SK-N-SH (cell line): Measurements from ENCODE around the gene CX3CR1. TPM values are rescaled to one million over a fixed set of nuclear protein-coding genes. Genes with fewer than 3 reads are reported as not detected.

Source experiments
- CTCF ChIA-PET: fragments of 300-600, 350-600 bp; formaldehyde crosslinking; extraction: SDS; loops from one replicate; lab custom pipeline; 2021; lab: Yijun Ruan, JAX
- POLR2A ChIA-PET: fragments of 350-600 bp; sonication (Branson Sonifier 250); formaldehyde crosslinking; extraction: SDS; loops from one replicate; lab custom pipeline; 2020; ENCODE audit warnings: antibody characterized with exemption, inconsistent platforms; lab: Yijun Ruan, JAX
- DNase-seq: peaks from one replicate; pipeline ENCODE4 v3.0.0; 2012
- H2AFZ ChIP-seq: fragments of 200-600 bp; sonication (generic); 2 replicates; pipeline ENCODE4 v1.8.1; 2016; ENCODE audit warnings: antibody characterized with exemption, mild to moderate bottlenecking, low read depth
- H3F3A ChIP-seq: fragments of 200-600 bp; sonication (generic); replicated peaks from 2 replicates; pipeline ENCODE3; 2016; ENCODE audit warnings: antibody characterized with exemption, mild to moderate bottlenecking; ENCODE audit not compliant: insufficient read depth
- H3K27ac ChIP-seq, 2 experiments: fragments of 200-500 bp in 1 of 2; fragments of 200-600 bp in 1 of 2; sonication (Bioruptor generic) in 1 of 2; sonication (generic), shearing (Covaris generic) in 1 of 2; 2 replicates each; pipeline versions ENCODE4 v1.5.1 to v1.6.1; 2014 to 2016; ENCODE audit warnings: low read depth in 2 of 2, inconsistent platforms in 1 of 2, low read length in 1 of 2, mild to moderate bottlenecking in 1 of 2, mixed read lengths in 1 of 2
- H3K27me3 ChIP-seq: fragments of 200-600 bp; sonication (generic), shearing (Covaris generic); 2 replicates; pipeline ENCODE4 v1.6.1; 2016; ENCODE audit warnings: mixed run types; ENCODE audit not compliant: insufficient read depth
- H3K36me3 ChIP-seq, 2 experiments: fragments of 200-500 bp in 1 of 2; fragments of 200-600 bp in 1 of 2; sonication (Bioruptor generic) in 1 of 2; sonication (generic) in 1 of 2; replicated peaks in 1 of 2; 2 replicates each; pipeline versions ENCODE3 to v1.5.1; 2014 to 2016; ENCODE audit warnings: low read length in 1 of 2, mild to moderate bottlenecking in 1 of 2; ENCODE audit not compliant: insufficient read depth in 2 of 2, control insufficient read depth in 1 of 2
- H3K4me1 ChIP-seq, 2 experiments: fragments of 200-500 bp in 1 of 2; fragments of 200-600 bp in 1 of 2; sonication (Bioruptor generic) in 1 of 2; sonication (generic), shearing (Covaris generic) in 1 of 2; 2 replicates each; pipeline versions ENCODE4 v1.5.1 to v1.6.1; 2014 to 2016; ENCODE audit warnings: low read depth in 1 of 2, low read length in 1 of 2, mixed run types in 1 of 2; ENCODE audit not compliant: insufficient read depth in 2 of 2, control insufficient read depth in 1 of 2
- H3K4me2 ChIP-seq: fragments of 200-600 bp; sonication (generic), shearing (Covaris generic); 2 replicates; pipeline ENCODE4 v1.6.1; 2017; ENCODE audit warnings: mixed run types
- H3K4me3 ChIP-seq, 2 experiments: fragments of 200-500 bp in 1 of 2; fragments of 200-600 bp in 1 of 2; sonication (Bioruptor generic) in 1 of 2; sonication (generic), shearing (Covaris generic) in 1 of 2; 2 replicates each; pipeline versions ENCODE4 v1.5.1 to v1.8.1; 2014 to 2016; ENCODE audit warnings: low read depth in 2 of 2, inconsistent platforms in 1 of 2, low read length in 1 of 2, mild to moderate bottlenecking in 1 of 2, mixed read lengths in 1 of 2, moderate library complexity in 1 of 2
- H3K79me2 ChIP-seq: fragments of 200-600 bp; sonication (generic); 2 replicates; pipeline ENCODE4 v1.8.1; 2017; ENCODE audit warnings: mild to moderate bottlenecking; ENCODE audit not compliant: insufficient read depth
- H3K9ac ChIP-seq: fragments of 200-600 bp; sonication (generic); 2 replicates; pipeline ENCODE4 v1.6.1; 2017; ENCODE audit warnings: mixed run types
- H3K9me2 ChIP-seq: fragments of 200-600 bp; sonication (generic); 2 replicates; pipeline ENCODE4 v1.6.1; 2017; ENCODE audit warnings: mixed run types
- H3K9me3 ChIP-seq: fragments of 200-600 bp; sonication (generic); 2 replicates; pipeline ENCODE4 v1.6.1; 2017; ENCODE audit warnings: mixed run types, mild to moderate bottlenecking, moderate library complexity
- H4K20me1 ChIP-seq: fragments of 200-600 bp; sonication (generic); 2 replicates; pipeline ENCODE4 v1.6.1; 2017; ENCODE audit warnings: mild to moderate bottlenecking, mixed run types; ENCODE audit not compliant: insufficient read depth
- ELF1 ChIP-seq: IDR thresholded peaks from 2 replicates; pipeline ENCODE4 v1.4.0; 2012
- FOXJ3 ChIP-seq: sonication (generic); formaldehyde crosslinking; IDR thresholded peaks from 2 replicates; pipeline ENCODE4 v1.5.1; 2020; ENCODE audit warnings: mild to moderate bottlenecking, missing genetic modification reagents
- FOXM1 ChIP-seq: IDR thresholded peaks from 2 replicates; pipeline ENCODE4 v1.4.0; 2012; ENCODE audit warnings: low read depth, mild to moderate bottlenecking
- GABPA ChIP-seq: IDR thresholded peaks from 2 replicates; pipeline ENCODE4 v1.4.0; 2012; ENCODE audit warnings: low read depth, mild to moderate bottlenecking
- MEF2A ChIP-seq: IDR thresholded peaks from 2 replicates; pipeline ENCODE4 v1.4.0; 2012; ENCODE audit warnings: low read depth, borderline replicate concordance
- NRF1 ChIP-seq: IDR thresholded peaks from 2 replicates; pipeline ENCODE4 v1.6.1; 2012; ENCODE audit warnings: low read depth, mild to moderate bottlenecking, low read length
- POLR2AphosphoS5 ChIP-seq: IDR thresholded peaks from 2 replicates; pipeline ENCODE4 v1.6.1; 2012; ENCODE audit warnings: low read depth, low read length
- RAD21 ChIP-seq: IDR thresholded peaks from 2 replicates; pipeline ENCODE4 v1.6.1; 2012; ENCODE audit warnings: mild to moderate bottlenecking, low read length
- RFX5 ChIP-seq: IDR thresholded peaks from 2 replicates; pipeline ENCODE4 v1.6.1; 2012; ENCODE audit warnings: mild to moderate bottlenecking, improper control_type of control experiment, low read length
- RXRA ChIP-seq: IDR thresholded peaks from 2 replicates; pipeline ENCODE4 v1.4.0; 2012; ENCODE audit warnings: low read depth, mild to moderate bottlenecking, borderline replicate concordance
- SIN3A ChIP-seq: IDR thresholded peaks from 2 replicates; pipeline ENCODE4 v1.6.1; 2012; ENCODE audit warnings: low read depth, mild to moderate bottlenecking, low read length, moderate library complexity, borderline replicate concordance
- TCF12 ChIP-seq: IDR thresholded peaks from 2 replicates; pipeline ENCODE4 v1.4.0; 2012
- TEAD4 ChIP-seq: IDR thresholded peaks from 2 replicates; pipeline ENCODE4 v1.4.0; 2012; ENCODE audit warnings: mild to moderate bottlenecking, borderline replicate concordance; ENCODE audit not compliant: insufficient read depth
- WGBS: methylation state at CpG from one replicate; pipeline ENCODE4 v1.1.6; 2017; ENCODE audit warnings: low lambda C conversion rate; 5-methylcytosine and 5-hydroxymethylcytosine counted together
- polyA plus RNA-seq, 3 experiments: library from polyadenylated mRNA; depleted of rRNA; stranded (reverse); fragments of >200 nt; gene quantifications; 2 replicates each; pipeline ENCODE4 v1.2.3, GENCODE V29; 2012
- TF ChIP-seq, protein P1 (sequence below): fragments of 200-600 bp; sonication (generic); IDR thresholded peaks from 2 replicates; pipeline ENCODE4 v1.6.1; 2017; ENCODE audit warnings: antibody characterized with exemption, mild to moderate bottlenecking, moderate library complexity
- TF ChIP-seq, protein P2 (sequence below): IDR thresholded peaks from 2 replicates; pipeline ENCODE4 v1.4.0; 2012; ENCODE audit warnings: low read depth, borderline replicate concordance
- TF ChIP-seq, protein P3 (sequence below): IDR thresholded peaks from 2 replicates; pipeline ENCODE4 v1.4.0; 2012; ENCODE audit warnings: low read depth, borderline replicate concordance

CX3CR1 gene
- polyA plus RNA-seq, 1 of the 3 experiments (the other 2 are of a cell fraction), result not detected

DNA sequence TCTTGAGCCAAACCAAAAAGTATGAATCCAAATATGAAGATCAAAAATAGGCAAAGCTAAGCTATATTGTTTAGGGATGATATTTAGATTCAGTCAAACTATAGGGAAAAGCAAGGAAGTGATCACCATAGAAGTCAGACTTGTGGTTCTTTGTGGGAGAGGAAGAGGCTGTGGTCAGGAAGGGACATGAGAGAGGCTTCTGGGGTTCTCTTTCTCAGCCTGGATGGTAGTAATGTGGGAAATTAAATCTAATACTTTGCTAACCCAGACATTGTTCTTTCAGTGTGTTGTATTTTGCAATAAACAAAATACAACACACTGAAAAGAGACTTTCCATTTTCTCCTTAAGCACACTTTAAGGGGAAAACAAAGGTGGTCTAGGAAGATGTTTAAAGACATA, 3.1 kb downstream of the CX3CR1 start:
- Histone ChIP-seq H3K79me2 (no peaks in the 10 kb centered on the region), H3F3A (no peaks in the 10 kb centered on the region), H3K36me3 (no peaks in the 10 kb centered on the region), H4K20me1 (no peaks in the 10 kb centered on the region), H3K9ac (no peak overlapping the region), H3K4me3 (no peak overlapping the region), H2AFZ (no peak overlapping the region), H3K27me3 (peaks cover 8% of the 10 kb centered on the region; the same call in 1 of the 2 replicates), H3K4me1 (no peaks in the 10 kb centered on the region), H3K9me3 (no peaks in the 10 kb centered on the region), H3K9me2 (no peaks in the 10 kb centered on the region), H3K4me2 (no peak overlapping the region), H3K27ac (no peak overlapping the region)
- DNase-seq, result no peak
- POLR2A ChIA-PET, result interaction anchor here (0.5 kb wide), 1 partner anchor 84 kb away, joined by 3 read pairs; the partner anchor contains the start of gene XIRP1
- CTCF ChIA-PET, result interaction anchor here (1.1 to 6.3 kb wide), 3 partner anchors 8 to 87 kb away, joined by 3 to 94 read pairs (median 14); no protein-coding TSS in a partner anchor
- TF ChIP-seq FOXJ3 (CRISPR knock-in tag), result no peak
- TF ChIP-seq NRF1, result no peak
- no peak for TF ChIP-seq FOXM1
- TF ChIP-seq, protein P1, sequence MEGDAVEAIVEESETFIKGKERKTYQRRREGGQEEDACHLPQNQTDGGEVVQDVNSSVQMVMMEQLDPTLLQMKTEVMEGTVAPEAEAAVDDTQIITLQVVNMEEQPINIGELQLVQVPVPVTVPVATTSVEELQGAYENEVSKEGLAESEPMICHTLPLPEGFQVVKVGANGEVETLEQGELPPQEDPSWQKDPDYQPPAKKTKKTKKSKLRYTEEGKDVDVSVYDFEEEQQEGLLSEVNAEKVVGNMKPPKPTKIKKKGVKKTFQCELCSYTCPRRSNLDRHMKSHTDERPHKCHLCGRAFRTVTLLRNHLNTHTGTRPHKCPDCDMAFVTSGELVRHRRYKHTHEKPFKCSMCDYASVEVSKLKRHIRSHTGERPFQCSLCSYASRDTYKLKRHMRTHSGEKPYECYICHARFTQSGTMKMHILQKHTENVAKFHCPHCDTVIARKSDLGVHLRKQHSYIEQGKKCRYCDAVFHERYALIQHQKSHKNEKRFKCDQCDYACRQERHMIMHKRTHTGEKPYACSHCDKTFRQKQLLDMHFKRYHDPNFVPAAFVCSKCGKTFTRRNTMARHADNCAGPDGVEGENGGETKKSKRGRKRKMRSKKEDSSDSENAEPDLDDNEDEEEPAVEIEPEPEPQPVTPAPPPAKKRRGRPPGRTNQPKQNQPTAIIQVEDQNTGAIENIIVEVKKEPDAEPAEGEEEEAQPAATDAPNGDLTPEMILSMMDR, result no peak
- no peak for TF ChIP-seq POLR2AphosphoS5
- no peak for TF ChIP-seq GABPA
- TF ChIP-seq RXRA, result no peak
- no peak for TF ChIP-seq MEF2A
- no peak for TF ChIP-seq RAD21
- TF ChIP-seq, protein P2, sequence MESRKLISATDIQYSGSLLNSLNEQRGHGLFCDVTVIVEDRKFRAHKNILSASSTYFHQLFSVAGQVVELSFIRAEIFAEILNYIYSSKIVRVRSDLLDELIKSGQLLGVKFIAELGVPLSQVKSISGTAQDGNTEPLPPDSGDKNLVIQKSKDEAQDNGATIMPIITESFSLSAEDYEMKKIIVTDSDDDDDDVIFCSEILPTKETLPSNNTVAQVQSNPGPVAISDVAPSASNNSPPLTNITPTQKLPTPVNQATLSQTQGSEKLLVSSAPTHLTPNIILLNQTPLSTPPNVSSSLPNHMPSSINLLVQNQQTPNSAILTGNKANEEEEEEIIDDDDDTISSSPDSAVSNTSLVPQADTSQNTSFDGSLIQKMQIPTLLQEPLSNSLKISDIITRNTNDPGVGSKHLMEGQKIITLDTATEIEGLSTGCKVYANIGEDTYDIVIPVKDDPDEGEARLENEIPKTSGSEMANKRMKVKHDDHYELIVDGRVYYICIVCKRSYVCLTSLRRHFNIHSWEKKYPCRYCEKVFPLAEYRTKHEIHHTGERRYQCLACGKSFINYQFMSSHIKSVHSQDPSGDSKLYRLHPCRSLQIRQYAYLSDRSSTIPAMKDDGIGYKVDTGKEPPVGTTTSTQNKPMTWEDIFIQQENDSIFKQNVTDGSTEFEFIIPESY, result no peak
- no peak for TF ChIP-seq SIN3A
- no peak for TF ChIP-seq TEAD4
- TF ChIP-seq RFX5, result no peak
- no peak for TF ChIP-seq TCF12

DNA sequence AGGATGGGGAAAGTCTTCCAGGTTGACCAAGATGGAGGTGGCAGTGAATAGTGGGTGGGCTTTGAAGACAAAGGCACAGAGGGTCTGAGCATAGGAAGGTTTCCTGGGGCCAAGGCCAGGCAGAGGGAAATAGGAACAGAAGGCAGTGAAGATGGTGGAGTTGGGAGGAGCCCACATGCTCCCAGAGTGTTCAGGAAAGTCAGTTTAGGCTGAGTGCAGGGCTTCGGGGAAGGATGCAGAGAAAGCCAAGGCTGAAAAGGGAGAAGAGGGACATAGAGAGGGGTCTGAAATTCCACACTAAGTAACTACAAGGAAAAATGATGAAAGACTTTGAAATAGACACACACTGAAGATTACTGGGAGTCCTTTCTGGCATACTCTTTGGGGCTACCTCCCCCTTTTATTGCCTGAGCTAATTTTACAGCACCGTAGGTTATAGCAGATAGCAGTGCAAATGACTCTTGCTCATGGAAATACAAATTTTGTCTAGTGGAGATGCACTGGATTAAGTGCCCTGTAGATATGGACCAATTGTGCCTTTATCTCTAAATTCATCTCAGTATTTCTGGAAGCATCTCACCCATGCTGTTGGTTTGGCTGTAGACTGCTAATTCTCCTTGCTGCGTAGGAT, 3.8 kb downstream of the CX3CR1 start:
- POLR2A ChIA-PET, result no interaction called here

More for the DNA sequence above, 3.8 kb downstream of the CX3CR1 start:
- 62% methylated on average over 3 of the region's 3 CpGs for WGBS
- TF ChIP-seq TCF12, result no peak
- TF ChIP-seq, protein P3, sequence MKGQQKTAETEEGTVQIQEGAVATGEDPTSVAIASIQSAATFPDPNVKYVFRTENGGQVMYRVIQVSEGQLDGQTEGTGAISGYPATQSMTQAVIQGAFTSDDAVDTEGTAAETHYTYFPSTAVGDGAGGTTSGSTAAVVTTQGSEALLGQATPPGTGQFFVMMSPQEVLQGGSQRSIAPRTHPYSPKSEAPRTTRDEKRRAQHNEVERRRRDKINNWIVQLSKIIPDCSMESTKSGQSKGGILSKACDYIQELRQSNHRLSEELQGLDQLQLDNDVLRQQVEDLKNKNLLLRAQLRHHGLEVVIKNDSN, result no peak
- TF ChIP-seq ELF1, result no peak
- Histone ChIP-seq H3K36me3 (no peaks in the 10 kb centered on the region), H3K79me2 (no peaks in the 10 kb centered on the region), H3K4me3 (no peak overlapping the region), H3K4me2 (no peak overlapping the region), H3K27me3 (peaks cover 8% of the 10 kb centered on the region; the same call in 1 of the 2 replicates), H2AFZ (no peak overlapping the region), H3K27ac (no peak overlapping the region), H3K4me1 (no peaks in the 10 kb centered on the region), H4K20me1 (no peaks in the 10 kb centered on the region), H3K9me2 (no peaks in the 10 kb centered on the region), H3K9ac (no peak overlapping the region), H3K9me3 (no peaks in the 10 kb centered on the region), H3F3A (no peaks in the 10 kb centered on the region)
- DNase-seq, result no peak
- CTCF ChIA-PET, result interaction anchor here (2.7 to 6.3 kb wide), 2 partner anchors 15 to 86 kb away, joined by 14 to 94 read pairs; no protein-coding TSS in a partner anchor
